GM12872 (cell line): ENCODE measurements around the gene MKNK1.

ENCODE experiments used
- TF ChIP-seq, protein P1 (sequence below): IDR thresholded peaks from 3 replicates; pipeline ENCODE4 v1.5.1; 2011; ENCODE audit warnings: low read depth, mild to moderate bottlenecking, low read length, moderate library complexity; ENCODE audit not compliant: insufficient read depth

MKNK1 gene

DNA sequence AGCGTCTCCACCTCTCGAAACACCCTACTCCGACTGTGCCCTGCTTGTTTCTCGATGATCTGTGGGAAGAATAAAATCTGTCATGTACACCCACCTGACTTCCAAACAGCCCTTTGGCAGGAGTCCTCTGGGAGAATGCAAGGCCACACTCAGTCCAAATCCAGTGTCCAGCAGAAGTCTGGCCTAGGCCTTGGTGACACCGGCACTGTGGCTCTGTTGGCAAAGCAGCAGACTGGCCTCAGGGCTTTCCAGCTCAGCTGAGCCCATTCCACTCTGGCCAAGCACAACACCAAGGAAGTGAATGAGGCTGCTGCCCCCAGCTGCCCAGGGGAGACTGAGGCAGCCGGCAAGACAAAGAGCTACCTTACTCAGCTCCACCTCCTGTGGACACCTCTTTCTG lies 27.5 kb downstream of the MKNK1 start:
- TF ChIP-seq, protein P1, sequence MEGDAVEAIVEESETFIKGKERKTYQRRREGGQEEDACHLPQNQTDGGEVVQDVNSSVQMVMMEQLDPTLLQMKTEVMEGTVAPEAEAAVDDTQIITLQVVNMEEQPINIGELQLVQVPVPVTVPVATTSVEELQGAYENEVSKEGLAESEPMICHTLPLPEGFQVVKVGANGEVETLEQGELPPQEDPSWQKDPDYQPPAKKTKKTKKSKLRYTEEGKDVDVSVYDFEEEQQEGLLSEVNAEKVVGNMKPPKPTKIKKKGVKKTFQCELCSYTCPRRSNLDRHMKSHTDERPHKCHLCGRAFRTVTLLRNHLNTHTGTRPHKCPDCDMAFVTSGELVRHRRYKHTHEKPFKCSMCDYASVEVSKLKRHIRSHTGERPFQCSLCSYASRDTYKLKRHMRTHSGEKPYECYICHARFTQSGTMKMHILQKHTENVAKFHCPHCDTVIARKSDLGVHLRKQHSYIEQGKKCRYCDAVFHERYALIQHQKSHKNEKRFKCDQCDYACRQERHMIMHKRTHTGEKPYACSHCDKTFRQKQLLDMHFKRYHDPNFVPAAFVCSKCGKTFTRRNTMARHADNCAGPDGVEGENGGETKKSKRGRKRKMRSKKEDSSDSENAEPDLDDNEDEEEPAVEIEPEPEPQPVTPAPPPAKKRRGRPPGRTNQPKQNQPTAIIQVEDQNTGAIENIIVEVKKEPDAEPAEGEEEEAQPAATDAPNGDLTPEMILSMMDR: no peak

- TF ChIP-seq, protein P1: no peak
Measured at GRCh38 chr1:46575778-46576177, 28.3 kb downstream of the MKNK1 start.

DNA sequence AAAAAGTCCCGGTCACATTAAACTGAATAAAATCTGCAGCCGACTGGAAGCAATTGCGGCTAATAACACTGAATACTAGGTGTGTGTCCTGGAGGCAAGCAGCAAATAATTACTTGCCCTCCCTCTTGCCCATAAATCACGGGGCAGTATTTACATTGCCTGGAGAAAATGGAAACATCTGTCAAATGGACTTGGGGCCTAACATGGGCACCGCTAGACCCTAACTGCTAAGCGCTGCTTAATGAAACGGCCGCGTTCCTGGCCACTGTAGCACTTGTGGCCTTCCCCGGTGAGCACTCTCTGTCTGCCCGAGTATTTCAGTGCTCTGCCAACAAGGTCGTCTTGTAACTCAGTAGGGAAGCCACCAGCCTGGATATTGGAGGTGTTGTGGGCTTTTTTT lies 28.8 kb downstream of the MKNK1 start:
- TF ChIP-seq, protein P1: no peak

DNA sequence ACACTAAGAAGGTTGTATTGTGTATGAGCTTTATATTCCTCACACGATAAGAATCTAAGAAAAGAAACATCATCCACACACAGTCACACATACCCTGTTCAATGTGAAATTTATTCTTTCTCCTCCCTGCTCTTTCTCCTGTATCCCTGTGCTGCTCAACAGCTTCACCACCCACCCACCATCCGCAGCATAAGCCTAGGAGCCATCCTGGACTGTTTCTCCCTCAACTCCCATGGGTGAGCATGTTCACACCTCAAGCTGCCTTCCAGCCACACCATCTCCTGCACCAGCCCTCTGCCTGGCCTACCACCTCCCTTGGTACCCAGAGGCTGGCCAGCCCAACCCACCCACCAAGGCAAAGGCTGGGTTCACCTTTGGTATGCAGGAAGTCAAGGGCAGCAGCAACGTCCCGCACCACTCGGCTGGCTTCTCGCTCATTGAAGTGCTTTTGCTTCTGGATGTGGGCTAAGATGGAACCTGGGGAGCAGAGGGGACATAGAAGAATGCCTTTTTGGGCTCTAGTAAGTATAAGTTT lies 32.3 kb downstream of the MKNK1 start:
- TF ChIP-seq, protein P1: no peak

- TF ChIP-seq, protein P1: no peak
Measured at GRCh38 chr1:46569884-46570725, 34.0 kb downstream of the MKNK1 start.

- TF ChIP-seq, protein P1: no peak
Measured at GRCh38 chr1:46569116-46569515, 35.0 kb downstream of the MKNK1 start.

- TF ChIP-seq, protein P1: no peak
Measured at GRCh38 chr1:46568461-46568891, 35.6 kb downstream of the MKNK1 start.
